HG03460 (cell line): ENCODE data around the gene RSPH9.
A peak's percentile ranks its signal among the peaks of the same experiment; 100 is the strongest.

Experiments used
- ATAC-seq: cut with Tn5 transposase; IDR thresholded peaks from one replicate; pipeline ENCODE4 v1.9.1; 2021; ENCODE audit not compliant: unreplicated experiment

Gene RSPH9

DNA sequence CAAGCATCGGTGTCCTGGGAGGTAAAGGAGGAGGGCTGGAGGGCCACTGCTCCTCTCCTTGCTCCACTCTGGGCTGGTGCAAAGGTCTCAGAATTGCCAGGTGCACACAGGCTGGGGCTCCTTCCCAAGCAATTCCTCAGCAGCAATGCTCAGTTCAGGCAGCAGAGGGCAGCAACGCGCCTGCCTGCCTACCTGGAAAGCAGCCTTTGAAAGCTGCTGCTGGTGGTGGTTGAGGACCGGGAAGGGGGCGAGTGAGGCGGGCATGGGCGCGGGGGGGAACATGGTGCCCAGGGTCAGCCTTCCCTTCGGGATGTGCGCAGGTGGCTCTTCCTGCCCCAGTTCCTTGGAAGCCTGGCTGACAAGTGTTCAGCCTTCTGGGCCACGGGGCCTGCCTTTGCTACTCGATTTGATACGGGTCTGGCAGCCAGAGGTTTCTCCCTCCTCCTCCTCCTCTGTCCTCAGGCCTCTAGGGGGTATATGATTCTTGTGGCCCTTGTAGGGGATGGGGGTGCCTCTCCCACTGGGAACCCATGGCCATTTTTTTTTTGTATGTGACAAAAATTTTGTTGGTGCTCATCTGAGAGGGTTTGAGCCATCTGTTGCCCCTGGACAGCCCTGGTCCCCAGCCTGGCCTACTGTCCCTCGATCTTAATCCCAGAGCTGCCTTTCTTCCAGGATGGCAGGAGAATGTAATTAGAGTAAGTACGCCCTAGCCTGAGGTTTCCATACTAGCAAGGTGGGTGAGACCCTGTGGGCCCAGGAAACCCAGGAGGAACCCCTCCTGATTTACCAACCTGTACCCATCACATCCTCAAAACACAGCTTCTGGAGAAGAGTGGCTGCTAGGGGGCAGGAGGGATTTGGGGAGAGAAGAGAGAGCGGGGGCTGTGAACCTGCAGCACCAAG lies 22.7 kb downstream of the RSPH9 start:
- ATAC-seq = peak; percentile 40

- peak; percentile 54 for ATAC-seq
Observed at GRCh38 chr6:43668151-43669028, 23.6 kb downstream of the RSPH9 start.

- no peak for ATAC-seq
Observed at GRCh38 chr6:43669050-43669921, 24.4 kb downstream of the RSPH9 start.

DNA sequence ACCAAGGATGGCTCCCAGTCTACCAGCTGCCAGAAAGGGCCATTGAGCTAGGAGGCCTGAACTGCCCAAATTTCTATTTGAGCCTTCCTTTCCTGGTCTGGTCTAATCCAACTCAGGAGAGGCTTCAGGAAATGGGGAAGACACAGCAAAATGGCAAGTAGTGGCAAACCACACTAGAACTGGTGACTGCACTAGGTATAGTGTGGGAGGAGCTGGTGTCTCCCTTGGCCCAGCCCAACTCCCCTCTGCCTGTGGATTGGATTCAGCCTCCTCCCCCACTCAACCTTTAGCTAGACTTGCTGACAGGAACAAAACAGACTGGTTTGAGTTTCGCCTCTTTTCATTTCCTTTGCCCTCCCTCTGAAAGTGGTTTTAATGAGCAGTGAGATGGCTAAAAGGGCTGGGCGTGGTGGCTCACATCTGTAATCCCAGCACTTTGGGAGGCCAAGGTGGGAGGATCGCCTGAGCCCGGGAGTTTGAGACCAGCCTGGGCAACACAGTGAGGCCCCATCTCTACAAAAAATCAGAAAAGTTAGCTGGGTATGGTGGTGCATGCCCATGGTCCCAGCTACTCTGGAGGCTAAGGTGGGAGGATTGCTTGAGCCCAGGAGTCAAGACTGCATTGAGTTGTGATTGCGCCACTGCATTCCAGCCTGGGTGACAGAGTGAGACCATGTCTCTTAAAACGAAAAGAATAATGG lies 25.2 kb downstream of the RSPH9 start:
- no peak for ATAC-seq

DNA sequence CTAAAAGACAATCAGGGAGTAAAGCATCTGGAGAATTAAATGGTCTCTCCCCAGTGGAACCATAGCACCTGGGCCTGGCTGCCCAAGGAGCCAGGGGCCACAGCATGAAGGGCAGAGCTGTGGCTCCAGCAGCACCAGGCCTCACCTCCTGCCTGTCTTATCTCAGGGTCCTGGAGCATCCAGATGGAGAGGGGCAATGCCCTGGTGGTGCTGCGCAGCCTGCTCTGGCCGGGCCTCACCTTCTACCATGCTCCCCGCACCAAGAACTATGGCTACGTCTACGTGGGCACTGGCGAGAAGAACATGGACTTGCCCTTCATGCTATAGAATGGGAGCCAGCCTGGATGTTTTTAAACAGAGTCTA lies 25.8 kb downstream of the RSPH9 start:
- no peak for ATAC-seq

- ATAC-seq = no peak
Observed at GRCh38 chr6:43671011-43671800, 26.4 kb downstream of the RSPH9 start.

- ATAC-seq = no peak
Observed at GRCh38 chr6:43671801-43672690, 27.2 kb downstream of the RSPH9 start.

DNA sequence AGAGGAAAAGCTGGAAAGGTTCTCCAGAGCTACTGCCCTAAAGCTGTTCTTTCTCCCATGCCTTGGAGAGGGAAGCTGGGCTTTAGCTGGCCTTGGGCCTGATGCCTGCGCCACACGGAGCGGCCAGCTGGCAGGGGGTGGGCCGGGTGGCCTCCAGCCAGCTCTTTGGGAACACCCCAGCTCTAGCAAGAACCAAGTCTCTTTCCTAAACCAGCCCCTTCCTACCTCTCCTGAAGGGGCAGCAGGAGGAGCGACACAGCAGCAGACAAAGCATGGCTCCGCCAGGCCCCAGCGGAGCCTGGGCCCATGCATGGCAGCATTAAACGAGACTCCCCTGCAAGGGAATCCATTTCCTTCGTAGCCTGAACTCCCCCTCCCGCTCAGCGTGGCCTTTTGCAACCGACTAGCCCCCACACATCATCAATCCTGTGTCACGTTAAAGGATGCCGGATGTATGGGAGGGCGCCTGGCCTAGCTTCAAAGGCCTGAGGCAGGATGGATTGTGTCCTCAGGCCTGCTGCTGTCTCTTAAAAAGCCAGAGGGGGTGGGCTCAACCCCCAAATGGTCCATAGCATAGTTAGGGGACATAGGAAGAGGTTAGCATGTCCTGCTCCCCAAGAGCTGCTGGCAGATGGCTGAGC lies 28.7 kb downstream of the RSPH9 start:
- ATAC-seq = no peak

DNA sequence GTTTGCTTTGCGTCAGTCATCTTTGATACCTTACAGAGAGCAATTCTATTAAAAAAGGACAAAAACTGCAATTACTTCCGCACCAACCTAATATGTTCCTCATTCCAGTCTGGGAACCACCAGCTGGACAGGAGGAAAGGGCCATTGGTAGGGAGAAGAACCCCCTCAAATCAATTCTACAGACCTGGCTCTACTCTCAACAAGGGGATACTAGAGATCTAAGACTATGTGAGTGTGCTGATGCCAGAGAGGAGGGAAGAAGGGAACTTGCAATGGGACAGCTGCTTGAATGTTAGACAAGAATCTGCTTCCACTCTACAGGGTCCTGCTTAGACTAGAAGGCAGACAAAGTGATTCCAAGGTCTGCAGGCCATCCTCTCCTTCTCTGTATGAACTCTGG lies 29.5 kb downstream of the RSPH9 start:
- no peak for ATAC-seq

DNA sequence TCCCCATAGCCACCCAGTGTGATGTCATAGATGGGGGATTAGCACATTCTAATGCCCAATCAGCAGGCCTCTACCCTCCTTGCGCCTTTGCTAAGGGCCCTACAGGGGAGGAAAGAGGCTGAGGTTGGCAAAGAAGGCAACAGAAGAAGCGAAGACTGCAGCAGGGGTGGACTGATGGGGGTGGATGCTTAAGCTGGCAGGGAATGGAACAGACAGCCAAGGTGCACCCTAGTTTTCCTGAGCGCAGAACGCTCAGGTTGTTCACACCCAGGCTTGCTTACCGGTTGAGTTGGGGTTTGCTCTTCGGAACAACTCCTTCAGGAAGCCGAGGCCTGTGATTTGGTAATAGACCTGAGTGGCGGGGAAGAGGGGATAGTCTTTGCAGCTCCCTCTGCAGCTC lies 30.1 kb downstream of the RSPH9 start:
- no peak for ATAC-seq

- no peak for ATAC-seq
Observed at GRCh38 chr6:43676962-43677606, 32.2 kb downstream of the RSPH9 start.

DNA sequence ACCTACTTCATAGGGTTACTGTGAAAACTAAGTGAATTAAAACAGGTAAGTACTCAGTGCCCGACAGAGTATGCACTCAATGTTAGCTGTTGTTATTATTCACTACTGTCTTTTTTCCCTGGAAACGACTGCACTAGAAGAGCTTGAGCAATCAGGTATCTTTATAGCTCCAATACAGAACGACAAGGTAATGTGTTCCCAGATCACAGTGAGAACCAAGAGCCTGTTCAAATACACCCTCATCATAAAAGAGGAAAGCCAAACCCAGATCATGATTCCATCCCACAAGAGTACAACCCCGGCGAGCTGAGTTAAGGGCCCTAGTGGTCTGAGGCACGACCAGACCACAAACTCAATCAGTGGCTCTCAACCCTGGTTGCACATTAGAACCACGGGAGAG lies 32.9 kb downstream of the RSPH9 start:
- no peak for ATAC-seq

- no peak for ATAC-seq
Observed at GRCh38 chr6:43678341-43678740, 33.5 kb downstream of the RSPH9 start.

GRCh38 chr6:43679057-43679456 lies 34.2 kb downstream of the RSPH9 start:
- no peak for ATAC-seq

- ATAC-seq = no peak
Observed at GRCh38 chr6:43680308-43681200, 35.7 kb downstream of the RSPH9 start.

GRCh38 chr6:43681303-43681702 lies 36.5 kb downstream of the RSPH9 start:
- ATAC-seq = no peak
